CD1c-positive myeloid dendritic cell (primary cell): ENCODE measurements around the gene MBD4.

Experiments
- DNase-seq: peaks from one replicate; pipeline ENCODE4 v3.0.0-alpha.2; 2016; ENCODE audit errors: extremely low spot score

Gene MBD4

GRCh38 chr3:129463094-129463493 is 23.3 kb upstream of the MBD4 start:
- DNase-seq, result no peak

DNA sequence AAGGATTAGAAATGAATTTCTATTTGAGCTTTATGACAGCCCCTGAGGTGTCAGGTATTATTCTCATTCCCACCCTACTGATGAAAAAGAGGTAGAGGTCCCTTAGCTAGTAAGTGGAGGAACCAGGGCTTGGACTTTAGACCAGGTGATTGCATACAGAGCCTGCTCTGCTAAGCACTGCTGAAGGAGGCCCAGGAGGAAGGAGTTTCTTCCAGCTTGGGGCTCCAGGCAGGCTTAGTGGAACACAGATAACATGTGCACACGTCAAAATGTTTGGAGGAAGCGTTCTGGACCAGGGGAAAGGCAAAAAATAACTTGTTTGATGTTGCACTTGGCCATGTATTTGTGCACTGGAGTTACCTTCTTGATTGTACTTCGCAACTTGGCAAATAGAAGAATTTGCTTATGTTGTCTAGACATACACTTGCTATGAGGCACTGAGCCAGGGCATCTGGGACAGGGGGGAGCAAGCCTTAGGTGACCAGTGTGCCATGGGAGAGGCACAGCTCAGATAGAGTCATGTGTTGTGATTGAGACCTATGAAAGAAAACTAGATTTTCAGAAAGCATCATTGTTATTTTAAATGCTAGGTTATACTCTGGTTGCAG is 22.7 kb upstream of the MBD4 start:
- no peak for DNase-seq

DNA sequence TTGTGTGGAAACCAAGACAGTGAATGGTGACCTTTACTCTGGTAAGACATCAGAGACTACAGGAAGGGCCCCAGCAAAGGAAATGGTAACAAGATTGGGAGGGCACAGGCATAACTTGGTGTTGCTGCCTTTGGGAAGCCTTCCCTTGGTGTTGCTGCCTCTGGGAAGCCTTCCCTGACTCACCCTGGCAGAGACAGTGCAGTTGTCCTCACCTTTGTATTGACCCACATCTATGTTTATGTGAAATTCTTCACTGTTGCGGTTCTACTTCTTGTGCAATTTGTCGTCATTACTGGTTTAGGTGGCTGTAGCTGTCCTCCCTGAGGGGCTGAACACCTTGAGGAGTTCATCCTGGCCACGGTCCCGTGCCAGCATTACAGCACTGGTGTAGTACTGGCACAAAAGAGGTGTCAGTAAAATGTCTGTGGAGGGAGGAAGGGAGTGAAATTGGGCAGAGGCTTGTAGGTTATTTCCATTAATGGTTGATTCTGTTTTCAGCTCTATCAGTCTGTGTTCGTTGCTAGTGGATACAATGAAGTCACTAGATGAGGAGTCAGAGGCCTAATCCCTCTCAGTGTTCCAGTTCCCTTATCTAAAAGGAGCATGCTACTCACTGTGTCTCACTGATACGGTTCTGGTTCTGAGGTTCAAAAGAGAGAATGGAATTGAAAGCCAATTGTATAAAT is 21.9 kb upstream of the MBD4 start:
- no peak for DNase-seq

- DNase-seq, result no peak
Observed at GRCh38 chr3:129461022-129461421, 21.3 kb upstream of the MBD4 start.

GRCh38 chr3:129460572-129460971 is 20.8 kb upstream of the MBD4 start:
- no peak for DNase-seq

DNA sequence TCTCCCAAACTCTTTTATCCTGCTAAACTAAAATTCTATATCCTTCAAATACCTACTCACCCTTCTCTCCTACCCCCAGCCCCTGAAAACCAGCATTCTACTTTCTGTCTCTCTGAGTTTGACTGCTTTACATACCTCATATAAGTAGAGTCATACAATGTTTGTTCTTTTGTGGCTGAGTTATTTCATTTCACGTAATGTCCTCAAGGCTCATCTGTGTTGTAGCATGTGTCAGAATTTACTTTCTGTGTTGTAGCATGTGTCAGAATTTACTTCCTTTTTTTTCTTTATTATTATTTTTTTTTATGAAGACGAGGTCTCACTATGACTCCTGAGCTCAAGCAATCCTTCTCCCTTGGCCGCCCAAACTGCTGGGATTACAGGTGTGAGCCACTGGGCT is 20.4 kb upstream of the MBD4 start:
- DNase-seq, result no peak

- no peak for DNase-seq
Observed at GRCh38 chr3:129453732-129454131, 14.0 kb upstream of the MBD4 start.

- no peak for DNase-seq
Observed at GRCh38 chr3:129449279-129450115, 9.7 kb upstream of the MBD4 start.

DNA sequence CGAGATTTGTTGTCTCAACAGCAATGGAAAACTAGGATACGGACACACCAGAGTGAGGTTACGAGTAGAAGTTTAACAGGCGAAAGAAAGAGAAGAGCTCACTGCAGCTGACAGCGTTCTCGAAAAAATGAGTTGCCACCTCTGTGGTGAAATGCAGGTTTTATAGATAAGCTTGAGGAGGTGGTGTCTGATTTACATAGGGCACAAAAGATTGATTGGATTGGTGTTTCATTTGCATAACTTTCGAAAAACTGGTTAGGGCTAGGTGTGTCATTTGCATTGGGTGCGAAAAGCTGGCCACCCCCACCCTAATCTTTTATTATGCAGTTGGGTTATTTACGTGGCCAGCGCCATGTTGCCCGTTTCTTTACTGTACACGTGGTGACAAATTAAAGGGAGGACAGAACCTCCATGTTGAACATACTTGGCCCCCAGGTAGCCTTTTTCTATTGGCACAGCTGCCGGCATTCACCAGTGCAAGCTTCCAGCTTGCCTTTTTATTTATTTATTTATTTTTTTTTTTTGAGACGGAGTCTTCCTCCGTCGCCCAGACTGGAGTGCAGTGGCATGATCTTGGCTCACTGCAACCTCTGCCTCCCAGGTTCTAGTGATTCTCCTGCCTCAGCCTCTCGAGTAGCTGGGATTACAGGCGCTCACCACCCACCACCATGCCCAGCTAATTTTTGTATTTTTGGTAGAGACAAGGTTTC is 8.6 kb upstream of the MBD4 start:
- DNase-seq, result no peak

GRCh38 chr3:129446926-129447325 is 7.2 kb upstream of the MBD4 start:
- no peak for DNase-seq

- DNase-seq, result no peak
Observed at GRCh38 chr3:129445471-129445870, 5.7 kb upstream of the MBD4 start.

DNA sequence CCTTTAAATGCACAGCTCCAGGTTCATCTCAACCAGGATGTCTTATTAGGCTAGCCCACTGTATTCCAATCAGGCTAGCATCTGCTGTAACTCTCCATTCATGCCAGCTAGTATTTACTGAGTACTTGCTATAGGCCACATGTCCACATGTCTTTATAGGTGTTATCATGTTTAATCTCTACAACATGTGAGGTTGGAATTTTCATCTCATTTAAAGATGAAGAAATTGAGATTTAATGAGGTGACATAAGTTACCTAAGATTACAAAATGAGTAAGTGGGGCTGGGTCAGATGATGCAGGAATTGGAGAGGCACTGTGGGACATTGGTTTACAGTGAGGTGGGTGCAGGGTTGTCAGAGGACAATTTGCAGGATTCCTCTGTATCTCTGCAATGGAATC is 3.2 kb upstream of the MBD4 start:
- DNase-seq, result no peak

GRCh38 chr3:129442486-129442885 is 2.7 kb upstream of the MBD4 start:
- DNase-seq, result no peak

- peak; percentile 17 for DNase-seq
Observed at GRCh38 chr3:129441782-129442181, 2.0 kb upstream of the MBD4 start.

- DNase-seq, result no peak
Observed at GRCh38 chr3:129441215-129441614, 1.5 kb upstream of the MBD4 start.

- peak; percentile 80 for DNase-seq
Observed at GRCh38 chr3:129440618-129441190, 956 bp upstream of the MBD4 start.

DNA sequence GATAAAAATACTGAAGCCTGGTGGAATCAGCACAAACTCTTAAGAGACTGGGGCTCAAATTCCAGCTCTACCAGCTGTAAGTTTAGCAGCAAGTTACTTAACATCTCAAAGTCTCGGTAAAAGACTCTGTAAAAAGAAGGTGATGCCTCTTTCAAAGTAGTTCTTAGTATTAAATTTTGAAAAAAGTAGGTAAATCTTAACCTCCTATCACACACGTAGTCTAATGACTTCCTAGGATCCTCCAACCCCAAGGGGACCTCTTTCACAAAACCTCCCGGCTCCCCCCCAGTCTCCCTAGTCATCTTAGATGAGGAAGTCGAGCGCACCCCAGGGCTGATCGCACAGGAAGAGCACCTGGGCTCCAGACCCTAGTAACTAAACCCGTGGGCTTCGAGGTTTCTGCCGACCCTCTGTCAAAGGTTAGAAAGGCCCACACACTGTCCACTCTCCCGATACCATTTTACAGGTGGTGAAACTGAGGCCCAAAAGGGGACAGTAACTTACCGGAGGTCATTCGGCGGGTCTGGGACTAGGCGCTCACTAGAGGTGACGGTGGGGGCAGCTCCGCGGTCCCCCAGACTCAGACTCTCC is 427 bp downstream of the MBD4 start:
- peak; percentile 71 for DNase-seq

DNA sequence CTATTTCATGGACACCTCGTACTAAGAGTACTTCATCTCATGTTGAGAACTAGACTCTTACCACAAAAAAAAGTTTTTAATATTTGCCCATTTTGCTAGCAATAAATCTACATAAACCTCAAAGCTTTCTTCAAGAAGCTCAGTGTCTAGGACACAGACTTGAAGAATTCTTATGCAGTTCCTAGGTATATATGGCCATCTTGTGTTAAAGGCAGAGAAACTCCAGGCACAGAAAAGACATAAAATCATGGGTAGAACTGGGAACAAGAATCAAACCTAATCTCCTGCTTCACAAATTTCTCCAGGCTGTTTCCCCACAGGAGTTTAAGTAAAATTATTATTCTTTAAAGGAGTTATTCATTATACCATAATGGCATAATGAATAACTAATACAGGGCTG is 4.4 kb downstream of the MBD4 start:
- DNase-seq, result no peak

- no peak for DNase-seq
Observed at GRCh38 chr3:129434140-129434539, 5.6 kb downstream of the MBD4 start.

DNA sequence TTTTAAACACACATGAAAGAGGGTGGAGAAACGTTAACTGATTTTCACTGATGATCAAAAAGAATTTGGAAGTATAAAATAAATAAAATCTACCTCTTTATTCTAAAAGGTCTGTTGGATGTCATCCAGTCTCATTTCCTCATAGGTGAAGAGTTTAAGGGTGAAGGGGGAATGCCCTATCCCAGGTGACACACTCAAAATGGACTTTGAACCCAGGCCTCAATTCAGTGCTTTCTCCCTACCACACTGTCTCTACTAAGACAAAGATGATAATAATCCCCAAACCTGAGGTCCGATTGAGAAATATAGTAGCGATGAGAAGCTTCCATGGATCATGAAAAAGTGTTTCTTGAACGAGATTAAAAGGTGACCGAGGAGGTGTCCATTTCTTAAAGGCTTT is 6.2 kb downstream of the MBD4 start:
- no peak for DNase-seq

- DNase-seq, result peak; percentile 10
Observed at GRCh38 chr3:129432671-129433070, 7.1 kb downstream of the MBD4 start.

DNA sequence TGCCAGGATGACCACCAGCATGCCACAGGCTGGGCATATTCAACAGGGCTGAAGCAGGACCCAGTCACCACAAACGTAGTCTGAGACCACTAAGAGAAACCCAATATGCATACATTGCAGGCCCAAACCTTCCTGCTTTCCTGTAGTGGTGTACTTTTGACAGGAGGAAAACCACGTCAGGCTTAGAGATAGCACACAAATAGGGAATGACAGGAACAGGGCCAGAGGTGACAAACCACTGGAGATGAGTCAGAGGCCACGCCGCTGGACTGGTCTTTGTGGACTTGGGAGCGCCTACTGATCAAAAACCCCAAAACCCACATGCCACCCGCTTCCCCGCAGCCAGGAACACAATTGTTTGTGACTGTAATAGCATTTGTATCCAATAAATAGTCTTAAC is 7.7 kb downstream of the MBD4 start:
- peak; percentile 24 for DNase-seq
